ENCODE measurements around the gene PTPN11. TPM values are rescaled to one million over a fixed set of nuclear protein-coding genes. Genes with fewer than 3 reads are reported as not detected.

The PTPN11 gene
- total RNA-seq, 1 experiment from 2014 or later: 121 TPM

GRCh38 chr12:112409064-112409905 lies 9.5 kb upstream of the PTPN11 start, which contains the start of gene RPL6:
Gene RPL6 (minus strand): TSS chr12:112409605. CDS start chr12:112408656, 949 bp downstream.
- Histone ChIP-seq H3K9me3 (ENCODE audit: low read length) (no peaks in the 10 kb centered on the region), H3K27ac (ENCODE audit: low read length) (peak within 1 kb of the TSS; percentile 65), H3K4me2 (ENCODE audit: low read length) (peak within 1 kb of the TSS; percentile 84), H3K4me3 (ENCODE audit: low read length) (peak within 1 kb of the TSS; percentile 83), H3F3A (ENCODE audit: low read length, unreplicated experiment) (peaks cover 24% of the 10 kb centered on the region), H3K79me2 (ENCODE audit: low read length) (peaks cover 36% of the 10 kb centered on the region), H3K9ac (ENCODE audit: low read length) (peak within 1 kb of the TSS; percentile 95), H2AFZ (ENCODE audit: low read length) (peak within 1 kb of the TSS; percentile 65), H4K20me1 (ENCODE audit: low read length) (peaks cover 42% of the 10 kb centered on the region), H3K36me3 (ENCODE audit: low read depth, low read length) (peaks cover 43% of the 10 kb centered on the region), H3K9me2 (replicated peaks; ENCODE audit: low read length) (no peaks in the 10 kb centered on the region), H3K4me1 (ENCODE audit: insufficient read depth, low read length) (peaks cover 15% of the 10 kb centered on the region), H3K27me3 (ENCODE audit: low read length) (no peaks in the 10 kb centered on the region)
- intact Hi-C loops (cut with micrococcal nuclease): no loop called here
- TF ChIP-seq EZH2phosphoT487 (IDR thresholded peaks at IDR 0.05; ENCODE audit: borderline replicate concordance, low read length) (no peak), EZH2 (IDR thresholded peaks at IDR 0.05; ENCODE audit: low read length, unreplicated experiment) (no peak)
- TF ChIP-seq, protein P1, sequence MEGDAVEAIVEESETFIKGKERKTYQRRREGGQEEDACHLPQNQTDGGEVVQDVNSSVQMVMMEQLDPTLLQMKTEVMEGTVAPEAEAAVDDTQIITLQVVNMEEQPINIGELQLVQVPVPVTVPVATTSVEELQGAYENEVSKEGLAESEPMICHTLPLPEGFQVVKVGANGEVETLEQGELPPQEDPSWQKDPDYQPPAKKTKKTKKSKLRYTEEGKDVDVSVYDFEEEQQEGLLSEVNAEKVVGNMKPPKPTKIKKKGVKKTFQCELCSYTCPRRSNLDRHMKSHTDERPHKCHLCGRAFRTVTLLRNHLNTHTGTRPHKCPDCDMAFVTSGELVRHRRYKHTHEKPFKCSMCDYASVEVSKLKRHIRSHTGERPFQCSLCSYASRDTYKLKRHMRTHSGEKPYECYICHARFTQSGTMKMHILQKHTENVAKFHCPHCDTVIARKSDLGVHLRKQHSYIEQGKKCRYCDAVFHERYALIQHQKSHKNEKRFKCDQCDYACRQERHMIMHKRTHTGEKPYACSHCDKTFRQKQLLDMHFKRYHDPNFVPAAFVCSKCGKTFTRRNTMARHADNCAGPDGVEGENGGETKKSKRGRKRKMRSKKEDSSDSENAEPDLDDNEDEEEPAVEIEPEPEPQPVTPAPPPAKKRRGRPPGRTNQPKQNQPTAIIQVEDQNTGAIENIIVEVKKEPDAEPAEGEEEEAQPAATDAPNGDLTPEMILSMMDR (conservative IDR thresholded peaks at IDR 0.05; ENCODE audit: low read depth, low read length): no peak
- CTCF ChIA-PET: no interaction called here
- DNase-seq (peak; percentile 95), ATAC-seq (peak; percentile 92)
- POLR2A ChIA-PET (ENCODE audit: unreplicated experiment): interaction anchor here (0.6 kb wide), 1 partner anchor 174 kb away, joined by 3 read pairs; no protein-coding TSS in a partner anchor
- BruUV-seq (replicated peaks): TSS peak; percentile 64

DNA sequence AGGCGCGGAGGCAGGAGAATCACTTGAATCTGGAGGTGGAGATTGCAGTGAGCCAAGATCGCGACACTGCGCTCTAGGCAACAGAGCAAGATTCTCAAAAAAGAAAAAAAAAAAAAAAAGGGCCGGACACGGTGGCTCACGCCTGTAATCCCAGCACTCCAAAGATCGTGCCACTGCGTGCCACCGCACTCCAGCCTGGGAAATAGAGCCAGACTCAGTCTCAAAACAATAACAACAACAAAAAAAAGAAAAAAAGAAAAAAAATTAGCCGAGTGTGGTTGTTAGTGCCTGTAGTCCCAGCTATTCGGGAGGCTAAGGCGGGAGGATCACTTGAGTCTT lies 8.9 kb upstream of the PTPN11 start:
- Histone ChIP-seq H3K9me2 (replicated peaks; ENCODE audit: low read length) (no peaks in the 10 kb centered on the region), H3K36me3 (ENCODE audit: low read depth, low read length) (peaks cover 37% of the 10 kb centered on the region), H2AFZ (ENCODE audit: low read length) (peak overlapping the region; percentile 65), H3K4me3 (ENCODE audit: low read length) (peak overlapping the region; percentile 83; the same call in 1 of the 2 replicates), H3K9ac (ENCODE audit: low read length) (no peak overlapping the region), H3K4me2 (ENCODE audit: low read length) (0 out of 2 replicates have a peak overlapping the region, but pooled peaks have one; percentile 11), H3K79me2 (ENCODE audit: low read length) (peaks cover 36% of the 10 kb centered on the region), H3K27ac (ENCODE audit: low read length) (no peak overlapping the region), H3K4me1 (ENCODE audit: insufficient read depth, low read length) (peaks cover 15% of the 10 kb centered on the region), H3K9me3 (ENCODE audit: low read length) (no peaks in the 10 kb centered on the region), H4K20me1 (ENCODE audit: low read length) (peaks cover 36% of the 10 kb centered on the region), H3F3A (ENCODE audit: low read length, unreplicated experiment) (peaks cover 18% of the 10 kb centered on the region), H3K27me3 (ENCODE audit: low read length) (no peaks in the 10 kb centered on the region)
- CTCF ChIA-PET: interaction anchor here (0.6 kb wide), 1 partner anchor 337 kb away, joined by 3 read pairs; no protein-coding TSS in a partner anchor
- TF ChIP-seq EZH2 (IDR thresholded peaks at IDR 0.05; ENCODE audit: low read length, unreplicated experiment) (no peak), EZH2phosphoT487 (IDR thresholded peaks at IDR 0.05; ENCODE audit: borderline replicate concordance, low read length) (no peak)
- TF ChIP-seq, protein P1 (conservative IDR thresholded peaks at IDR 0.05; ENCODE audit: low read depth, low read length): no peak
- DNase-seq (no peak), ATAC-seq (no peak)
- POLR2A ChIA-PET (ENCODE audit: unreplicated experiment): interaction anchor here (0.6 kb wide), 1 partner anchor 175 kb away, joined by 3 read pairs; no protein-coding TSS in a partner anchor
- no TSS peak for BruUV-seq (replicated peaks)
- intact Hi-C loops (cut with micrococcal nuclease): loop anchor here (5.0 kb wide), 1 partner anchor 213 kb away; no protein-coding TSS in a partner anchor

Data from PC-3 (cell line).